IMR-90 (cell line): ENCODE results near the gene PTCH2. TPM values are rescaled to one million over a fixed set of nuclear protein-coding genes. Genes with fewer than 3 reads are reported as not detected.

Experiments used
- ATAC-seq: fragments of 200-7000 bp; cut with Tn5 transposase; 2 replicates; pipeline ENCODE4 v1.9.1; 2020; ENCODE audit warnings: low read depth, mild to moderate bottlenecking, moderate library complexity
- BruUV-seq: library from RNA; stranded (reverse); fragments of 400-500 nt; replicated peaks from 2 replicates; lab custom pipeline; 2021; lab: Mats Ljungman, UMichigan
- CTCF ChIA-PET: fragments of 300-600 bp; formaldehyde crosslinking; extraction: SDS; loops from one replicate; lab custom pipeline; 2021; ENCODE audit warnings: antibody characterized with exemption; lab: Yijun Ruan, JAX
- POLR2A ChIA-PET: fragments of 300-600 bp; sonication (Branson Sonifier 250); formaldehyde crosslinking; loops from one replicate; lab custom pipeline; 2022; ENCODE audit warnings: antibody characterized with exemption; ENCODE audit not compliant: unreplicated experiment; lab: Charles Lee
- DNase-seq: peaks from one replicate; pipeline ENCODE4 v3.0.0; 2013
- H2AFZ ChIP-seq: replicated peaks from 2 replicates; pipeline ENCODE3; 2013; ENCODE audit warnings: low read length, mild to moderate bottlenecking; ENCODE audit not compliant: poor library complexity
- H2AK5ac ChIP-seq: 2 replicates; pipeline ENCODE4 v1.6.1; 2013; ENCODE audit warnings: low read depth, low read length, inconsistent platforms
- H2AK9ac ChIP-seq: replicated peaks from 2 replicates; pipeline ENCODE3; 2013; ENCODE audit warnings: mild to moderate bottlenecking, low read depth, low read length, moderate library complexity; ENCODE audit not compliant: poor library complexity
- H2BK120ac ChIP-seq: 2 replicates; pipeline ENCODE4 v1.6.1; 2013; ENCODE audit warnings: low read depth, low read length, inconsistent platforms
- H2BK15ac ChIP-seq: 3 replicates; pipeline ENCODE4 v1.6.1; 2013; ENCODE audit warnings: low read depth, low read length, inconsistent platforms
- H2BK20ac ChIP-seq: 2 replicates; pipeline ENCODE4 v1.6.1; 2013; ENCODE audit warnings: low read depth, mild to moderate bottlenecking, inconsistent platforms, low read length, moderate library complexity
- H2BK5ac ChIP-seq: 2 replicates; pipeline ENCODE4 v1.6.1; 2013; ENCODE audit warnings: mild to moderate bottlenecking, low read depth, low read length, inconsistent platforms; ENCODE audit not compliant: poor library complexity, severe bottlenecking
- H3K14ac ChIP-seq: replicated peaks from 2 replicates; pipeline ENCODE4 v1.6.1; 2013; ENCODE audit warnings: low read depth, low read length, inconsistent platforms
- H3K18ac ChIP-seq: 2 replicates; pipeline ENCODE4 v1.6.1; 2013; ENCODE audit warnings: low read depth, low read length, control low read depth
- H3K23ac ChIP-seq: 2 replicates; pipeline ENCODE4 v1.6.1; 2013; ENCODE audit warnings: low read depth, low read length, inconsistent platforms
- H3K27ac ChIP-seq: 2 replicates; pipeline ENCODE4 v1.5.1; 2013; ENCODE audit warnings: mild to moderate bottlenecking, control low read depth, low read length; ENCODE audit not compliant: insufficient read depth
- H3K27me3 ChIP-seq: 2 replicates; pipeline ENCODE4 v1.6.1; 2013; ENCODE audit warnings: low read length; ENCODE audit not compliant: control insufficient read depth, insufficient read depth
- H3K36me3 ChIP-seq: 2 replicates; pipeline ENCODE4 v1.6.1; 2013; ENCODE audit warnings: low read length, mixed read lengths; ENCODE audit not compliant: control insufficient read depth, insufficient read depth
- H3K4ac ChIP-seq: 2 replicates; pipeline ENCODE4 v1.6.1; 2013; ENCODE audit warnings: low read depth, low read length, inconsistent platforms
- H3K4me1 ChIP-seq: 2 replicates; pipeline ENCODE4 v1.6.1; 2013; ENCODE audit warnings: low read length, mixed read lengths; ENCODE audit not compliant: control insufficient read depth, insufficient read depth
- H3K4me2 ChIP-seq: 2 replicates; pipeline ENCODE4 v1.6.1; 2013; ENCODE audit warnings: low read depth, mild to moderate bottlenecking, control low read depth, low read length, moderate library complexity
- H3K4me3 ChIP-seq: 2 replicates; pipeline ENCODE4 v1.5.1; 2013; ENCODE audit warnings: low read depth, mild to moderate bottlenecking, control low read depth, low read length, moderate library complexity; ENCODE audit not compliant: insufficient read depth
- H3K56ac ChIP-seq: 2 replicates; pipeline ENCODE4 v1.6.1; 2013; ENCODE audit warnings: low read length, inconsistent platforms; ENCODE audit not compliant: insufficient read depth; ENCODE audit errors: extremely low read depth
- H3K79me1 ChIP-seq, 2 experiments: 2 replicates each; pipeline ENCODE4 v1.6.1; 2013; ENCODE audit warnings: low read length in 2 of 2, inconsistent platforms in 1 of 2, low read depth in 1 of 2
- H3K9ac ChIP-seq: 2 replicates; pipeline ENCODE4 v1.6.1; 2013; ENCODE audit warnings: low read depth, low read length, control low read depth
- H3K9me1 ChIP-seq: 2 replicates; pipeline ENCODE4 v1.6.1; 2013; ENCODE audit warnings: low read length, inconsistent platforms; ENCODE audit not compliant: insufficient read depth
- H3K9me3 ChIP-seq: 2 replicates; pipeline ENCODE4 v1.6.1; 2013; ENCODE audit warnings: low read length; ENCODE audit not compliant: control insufficient read depth, insufficient read depth
- H4K20me1 ChIP-seq: 2 replicates; pipeline ENCODE4 v1.6.1; 2013; ENCODE audit warnings: low read length, inconsistent platforms; ENCODE audit not compliant: insufficient read depth
- H4K5ac ChIP-seq: 2 replicates; pipeline ENCODE4 v1.6.1; 2013; ENCODE audit warnings: mild to moderate bottlenecking, low read depth, low read length, control low read depth
- H4K8ac ChIP-seq, 2 experiments: 2 replicates each; pipeline ENCODE4 v1.6.1; 2013; ENCODE audit warnings: low read depth in 2 of 2, low read length in 2 of 2, control low read depth in 1 of 2, inconsistent platforms in 1 of 2
- H4K91ac ChIP-seq: 2 replicates; pipeline ENCODE4 v1.6.1; 2013; ENCODE audit warnings: low read depth, low read length, inconsistent platforms; ENCODE audit not compliant: insufficient read depth
- BHLHE40 ChIP-seq: fragments of 150-350 bp; IDR thresholded peaks from 2 replicates; pipeline ENCODE4 v1.6.1; 2016; ENCODE audit warnings: mild to moderate bottlenecking, low read depth, low read length
- CHD1 ChIP-seq: IDR thresholded peaks from 2 replicates; pipeline ENCODE4 v1.6.1; 2012; ENCODE audit warnings: low read depth, low read length, improper control_type of control experiment
- ELK1 ChIP-seq: fragments of 150-350 bp; IDR thresholded peaks from 2 replicates; pipeline ENCODE4 v1.6.1; 2016; ENCODE audit warnings: low read depth, mild to moderate bottlenecking, low read length, moderate library complexity, borderline replicate concordance
- FOS ChIP-seq: fragments of 150-350 bp; IDR thresholded peaks from 2 replicates; pipeline ENCODE4 v1.6.1; 2016; ENCODE audit warnings: low read depth, low read length
- NFE2L2 ChIP-seq: fragments of 150-350 bp; IDR thresholded peaks from 2 replicates; pipeline ENCODE4 v1.6.1; 2016; ENCODE audit warnings: low read depth, mild to moderate bottlenecking, low read length
- POLR2A ChIP-seq: IDR thresholded peaks from 2 replicates; pipeline ENCODE4 v1.6.1; 2012; ENCODE audit warnings: mild to moderate bottlenecking, low read depth, low read length
- WGBS, 2 experiments: methylation state at CpG; one replicate each; pipeline versions ENCODE4 v1.1.5 to v1.1.7; 2013; ENCODE audit warnings: missing lambda C conversion rate in 2 of 2; ENCODE audit not compliant: insufficient read length in 1 of 2; ENCODE audit errors: extremely low coverage in 2 of 2; 5-methylcytosine and 5-hydroxymethylcytosine counted together
- dilution Hi-C: fragments of 300-500 bp; cut with HindIII; formaldehyde crosslinking; loops from one replicate; pipeline ENCODE4 v1.14.3; 2018; ENCODE audit warnings: low sequenced_read_pairs; ENCODE audit not compliant: unreplicated experiment
- in situ Hi-C: fragments of 300-500 bp; cut with MboI; formaldehyde crosslinking; loops from 3 replicates; pipeline ENCODE4 v1.14.3; 2019; ENCODE audit warnings: low sequenced_read_pairs, inconsistent platforms, mixed read lengths
- intact Hi-C: fragments of 100-400 bp; cut with micrococcal nuclease; formaldehyde crosslinking; loops from 2 replicates; pipeline ENCODE4 v1.10.0; 2022
- polyA plus RNA-seq, 3 experiments: library from polyadenylated mRNA; depleted of rRNA; stranded (reverse); fragments of >200 nt; gene quantifications; 2 replicates each; pipeline ENCODE4 v1.2.3, GENCODE V29; 2012; ENCODE audit warnings: low replicate concordance in 1 of 3
- total RNA-seq: library from RNA; depleted of rRNA; stranded (reverse); fragments of >200 nt; gene quantifications from 2 replicates; pipeline ENCODE4 v1.2.3, GENCODE V29; 2012
- TF ChIP-seq, protein P1 (sequence below): conservative IDR thresholded peaks from 2 replicates; pipeline ENCODE4 v1.5.1; 2012; ENCODE audit warnings: mild to moderate bottlenecking, low read depth, low read length, improper control_type of control experiment
- TF ChIP-seq, protein P2 (sequence below): fragments of 150-350 bp; IDR thresholded peaks from 2 replicates; pipeline ENCODE4 v1.6.1; 2017; ENCODE audit warnings: mild to moderate bottlenecking, antibody characterized with exemption, low read length, low read depth

PTCH2 gene
- total and polyA plus RNA-seq, 2 of the 4 experiments (the other 2 are of a cell fraction) = under 0.01 to 0.56 TPM

- Histone ChIP-seq H3K36me3 (peaks cover 4% of the 10 kb centered on the region; the same call in 1 of the 2 replicates), H3K4me1 (no peaks in the 10 kb centered on the region), H3K4me3 (no peak overlapping the region), H2BK120ac (no peak overlapping the region), H3K9me1 (no peaks in the 10 kb centered on the region; the same call in 1 of the 2 replicates), H3K4ac (no peak overlapping the region), H2AFZ (no peak overlapping the region), H3K56ac (no peak overlapping the region), H2AK5ac (no peak overlapping the region), H2BK5ac (no peak overlapping the region), H4K91ac (no peak overlapping the region), H2BK15ac (no peak overlapping the region), H3K14ac (no peak overlapping the region), H2BK20ac (no peak overlapping the region), H4K8ac (no peak overlapping the region), H3K23ac (no peak overlapping the region), H3K27me3 (no peaks in the 10 kb centered on the region), H3K9ac (no peak overlapping the region), H2AK9ac (no peak overlapping the region), H3K27ac (no peak overlapping the region), H3K9me3 (no peaks in the 10 kb centered on the region), H4K5ac (no peak overlapping the region), H4K20me1 (no peaks in the 10 kb centered on the region), H3K79me1 (no peaks in the 10 kb centered on the region), H3K18ac (no peak overlapping the region), H3K4me2 (no peak overlapping the region)
- intact Hi-C loops (no loop called here), dilution Hi-C loops (no loop called here), in situ Hi-C loops (loop anchor here (25.0 kb wide), 1 partner anchor 138 kb away; the partner anchor contains the start of gene EIF2B3)
- ChIA-PET CTCF (interaction anchor here (0.6 kb wide), 1 partner anchor 1548 kb away, joined by 5 read pairs; no protein-coding TSS in a partner anchor), POLR2A (no interaction called here)
- 60% methylated on average over 1 of the region's 2 CpGs; no CpG with 5 or more reads in 1 of the 2 experiments for WGBS, 2 experiments
- TF ChIP-seq POLR2A = no peak
- no peak for TF ChIP-seq CHD1
- TF ChIP-seq, protein P1, sequence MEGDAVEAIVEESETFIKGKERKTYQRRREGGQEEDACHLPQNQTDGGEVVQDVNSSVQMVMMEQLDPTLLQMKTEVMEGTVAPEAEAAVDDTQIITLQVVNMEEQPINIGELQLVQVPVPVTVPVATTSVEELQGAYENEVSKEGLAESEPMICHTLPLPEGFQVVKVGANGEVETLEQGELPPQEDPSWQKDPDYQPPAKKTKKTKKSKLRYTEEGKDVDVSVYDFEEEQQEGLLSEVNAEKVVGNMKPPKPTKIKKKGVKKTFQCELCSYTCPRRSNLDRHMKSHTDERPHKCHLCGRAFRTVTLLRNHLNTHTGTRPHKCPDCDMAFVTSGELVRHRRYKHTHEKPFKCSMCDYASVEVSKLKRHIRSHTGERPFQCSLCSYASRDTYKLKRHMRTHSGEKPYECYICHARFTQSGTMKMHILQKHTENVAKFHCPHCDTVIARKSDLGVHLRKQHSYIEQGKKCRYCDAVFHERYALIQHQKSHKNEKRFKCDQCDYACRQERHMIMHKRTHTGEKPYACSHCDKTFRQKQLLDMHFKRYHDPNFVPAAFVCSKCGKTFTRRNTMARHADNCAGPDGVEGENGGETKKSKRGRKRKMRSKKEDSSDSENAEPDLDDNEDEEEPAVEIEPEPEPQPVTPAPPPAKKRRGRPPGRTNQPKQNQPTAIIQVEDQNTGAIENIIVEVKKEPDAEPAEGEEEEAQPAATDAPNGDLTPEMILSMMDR = no peak
- TF ChIP-seq NFE2L2 = no peak
- no peak for TF ChIP-seq ELK1
- no peak for TF ChIP-seq FOS
- TF ChIP-seq, protein P2, sequence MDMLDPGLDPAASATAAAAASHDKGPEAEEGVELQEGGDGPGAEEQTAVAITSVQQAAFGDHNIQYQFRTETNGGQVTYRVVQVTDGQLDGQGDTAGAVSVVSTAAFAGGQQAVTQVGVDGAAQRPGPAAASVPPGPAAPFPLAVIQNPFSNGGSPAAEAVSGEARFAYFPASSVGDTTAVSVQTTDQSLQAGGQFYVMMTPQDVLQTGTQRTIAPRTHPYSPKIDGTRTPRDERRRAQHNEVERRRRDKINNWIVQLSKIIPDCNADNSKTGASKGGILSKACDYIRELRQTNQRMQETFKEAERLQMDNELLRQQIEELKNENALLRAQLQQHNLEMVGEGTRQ = no peak
- no peak for TF ChIP-seq BHLHE40
- no peak; the same call in 1 of the 2 replicates for ATAC-seq
- peak; percentile 42 for DNase-seq
- BruUV-seq = no TSS peak
These were observed 6.6 kb upstream of the PTCH2 start for GRCh38 chr1:44849575-44850132.
